PFSK-1 (cell line): ENCODE measurements around the gene HNF4A.
A peak's percentile ranks its signal among the peaks of the same experiment; 100 is the strongest.

Experiments used
- FOXP2 ChIP-seq: optimal IDR thresholded peaks from 2 replicates; pipeline ENCODE3; 2011; ENCODE audit warnings: borderline replicate concordance, control low read depth, inconsistent platforms; ENCODE audit not compliant: insufficient read depth; ENCODE audit errors: extremely low read length, extremely low read depth
- POLR2AphosphoS5 ChIP-seq: IDR thresholded peaks from 2 replicates; pipeline ENCODE4 v1.6.1; 2012; ENCODE audit warnings: low read depth, mild to moderate bottlenecking, control low read depth, low read length, moderate library complexity
- SIN3A ChIP-seq: IDR thresholded peaks from 2 replicates; pipeline ENCODE4 v1.6.1; 2012; ENCODE audit warnings: mild to moderate bottlenecking, low read length, moderate library complexity, borderline replicate concordance; ENCODE audit not compliant: insufficient read depth
- TAF1 ChIP-seq: IDR thresholded peaks from 2 replicates; pipeline ENCODE4 v1.6.1; 2012; ENCODE audit warnings: low read length, control low read depth, borderline replicate concordance; ENCODE audit not compliant: insufficient read depth
- TF ChIP-seq, protein P1 (sequence below), 2 experiments: IDR thresholded peaks; 2 replicates each; pipeline versions ENCODE4 v1.6.1 to v1.8.0; 2011 to 2012; ENCODE audit warnings: low read depth in 2 of 2, low read length in 2 of 2, control low read depth in 1 of 2, inconsistent platforms in 1 of 2, mild to moderate bottlenecking in 1 of 2, moderate library complexity in 1 of 2; ENCODE audit not compliant: insufficient read depth in 1 of 2

The HNF4A gene

DNA sequence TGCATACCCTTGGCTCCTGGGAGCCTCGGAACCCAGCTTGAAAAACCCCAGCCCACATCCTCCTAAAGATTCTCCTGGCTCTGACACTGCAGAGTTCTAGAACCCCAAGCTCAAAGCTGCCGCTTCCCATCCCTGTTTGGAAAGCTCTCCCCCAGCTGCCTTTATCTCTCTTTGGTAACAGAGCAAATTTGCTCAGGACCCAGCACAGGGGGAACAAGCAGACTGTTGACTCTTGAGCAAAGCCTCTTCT, 38.9 kb downstream of the HNF4A start:
- no peak for TF ChIP-seq POLR2AphosphoS5
- TF ChIP-seq FOXP2: no peak
- no peak for TF ChIP-seq SIN3A
- TF ChIP-seq, protein P1, sequence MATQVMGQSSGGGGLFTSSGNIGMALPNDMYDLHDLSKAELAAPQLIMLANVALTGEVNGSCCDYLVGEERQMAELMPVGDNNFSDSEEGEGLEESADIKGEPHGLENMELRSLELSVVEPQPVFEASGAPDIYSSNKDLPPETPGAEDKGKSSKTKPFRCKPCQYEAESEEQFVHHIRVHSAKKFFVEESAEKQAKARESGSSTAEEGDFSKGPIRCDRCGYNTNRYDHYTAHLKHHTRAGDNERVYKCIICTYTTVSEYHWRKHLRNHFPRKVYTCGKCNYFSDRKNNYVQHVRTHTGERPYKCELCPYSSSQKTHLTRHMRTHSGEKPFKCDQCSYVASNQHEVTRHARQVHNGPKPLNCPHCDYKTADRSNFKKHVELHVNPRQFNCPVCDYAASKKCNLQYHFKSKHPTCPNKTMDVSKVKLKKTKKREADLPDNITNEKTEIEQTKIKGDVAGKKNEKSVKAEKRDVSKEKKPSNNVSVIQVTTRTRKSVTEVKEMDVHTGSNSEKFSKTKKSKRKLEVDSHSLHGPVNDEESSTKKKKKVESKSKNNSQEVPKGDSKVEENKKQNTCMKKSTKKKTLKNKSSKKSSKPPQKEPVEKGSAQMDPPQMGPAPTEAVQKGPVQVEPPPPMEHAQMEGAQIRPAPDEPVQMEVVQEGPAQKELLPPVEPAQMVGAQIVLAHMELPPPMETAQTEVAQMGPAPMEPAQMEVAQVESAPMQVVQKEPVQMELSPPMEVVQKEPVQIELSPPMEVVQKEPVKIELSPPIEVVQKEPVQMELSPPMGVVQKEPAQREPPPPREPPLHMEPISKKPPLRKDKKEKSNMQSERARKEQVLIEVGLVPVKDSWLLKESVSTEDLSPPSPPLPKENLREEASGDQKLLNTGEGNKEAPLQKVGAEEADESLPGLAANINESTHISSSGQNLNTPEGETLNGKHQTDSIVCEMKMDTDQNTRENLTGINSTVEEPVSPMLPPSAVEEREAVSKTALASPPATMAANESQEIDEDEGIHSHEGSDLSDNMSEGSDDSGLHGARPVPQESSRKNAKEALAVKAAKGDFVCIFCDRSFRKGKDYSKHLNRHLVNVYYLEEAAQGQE (IDR thresholded peaks at IDR 0.05; ENCODE audit: insufficient read depth in 1 of 2, low read depth in 2 of 2, low read length in 2 of 2): no peak
- no peak for TF ChIP-seq TAF1

DNA sequence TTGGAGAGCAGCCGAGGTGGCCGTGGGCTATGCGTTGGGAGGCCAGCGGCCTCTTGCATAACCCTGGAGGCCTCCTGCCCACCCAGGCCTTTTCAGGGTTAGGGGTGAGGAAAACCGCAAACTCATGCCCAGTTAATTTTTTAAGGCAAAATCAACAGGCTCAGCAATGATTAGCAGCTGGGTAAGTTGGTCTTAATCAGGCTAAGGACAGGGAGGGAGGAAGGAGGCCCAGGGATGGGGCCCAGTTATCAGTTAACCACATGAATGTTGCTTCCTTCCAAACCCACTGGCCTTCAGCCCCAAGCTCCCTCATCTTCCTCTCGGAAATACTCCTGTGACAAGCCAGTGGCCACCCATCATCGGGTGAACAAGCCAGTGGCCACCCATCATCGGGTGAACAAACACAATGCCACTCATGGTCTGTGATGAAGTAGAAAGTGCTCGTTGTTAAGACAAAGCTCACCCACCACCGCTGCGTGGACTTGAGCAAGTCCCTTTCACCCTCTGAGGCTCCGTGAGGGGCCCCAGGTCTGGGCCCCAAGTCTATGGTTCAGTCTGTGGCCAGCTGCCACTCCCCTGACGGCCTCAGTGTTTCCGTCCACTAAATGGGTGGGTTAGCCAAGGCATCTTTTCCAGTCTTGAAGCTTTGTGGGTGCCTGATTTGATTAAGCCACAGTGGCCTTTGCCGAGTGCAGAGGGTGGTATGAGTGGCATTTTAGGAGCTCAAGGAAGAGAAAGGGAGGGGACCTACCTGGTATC, 39.4 kb downstream of the HNF4A start:
- TF ChIP-seq TAF1 (no peak), SIN3A (no peak), POLR2AphosphoS5 (no peak), FOXP2 (no peak)
- TF ChIP-seq, protein P1 (IDR thresholded peaks at IDR 0.05; ENCODE audit: insufficient read depth in 1 of 2, low read depth in 2 of 2, low read length in 2 of 2): no peak

DNA sequence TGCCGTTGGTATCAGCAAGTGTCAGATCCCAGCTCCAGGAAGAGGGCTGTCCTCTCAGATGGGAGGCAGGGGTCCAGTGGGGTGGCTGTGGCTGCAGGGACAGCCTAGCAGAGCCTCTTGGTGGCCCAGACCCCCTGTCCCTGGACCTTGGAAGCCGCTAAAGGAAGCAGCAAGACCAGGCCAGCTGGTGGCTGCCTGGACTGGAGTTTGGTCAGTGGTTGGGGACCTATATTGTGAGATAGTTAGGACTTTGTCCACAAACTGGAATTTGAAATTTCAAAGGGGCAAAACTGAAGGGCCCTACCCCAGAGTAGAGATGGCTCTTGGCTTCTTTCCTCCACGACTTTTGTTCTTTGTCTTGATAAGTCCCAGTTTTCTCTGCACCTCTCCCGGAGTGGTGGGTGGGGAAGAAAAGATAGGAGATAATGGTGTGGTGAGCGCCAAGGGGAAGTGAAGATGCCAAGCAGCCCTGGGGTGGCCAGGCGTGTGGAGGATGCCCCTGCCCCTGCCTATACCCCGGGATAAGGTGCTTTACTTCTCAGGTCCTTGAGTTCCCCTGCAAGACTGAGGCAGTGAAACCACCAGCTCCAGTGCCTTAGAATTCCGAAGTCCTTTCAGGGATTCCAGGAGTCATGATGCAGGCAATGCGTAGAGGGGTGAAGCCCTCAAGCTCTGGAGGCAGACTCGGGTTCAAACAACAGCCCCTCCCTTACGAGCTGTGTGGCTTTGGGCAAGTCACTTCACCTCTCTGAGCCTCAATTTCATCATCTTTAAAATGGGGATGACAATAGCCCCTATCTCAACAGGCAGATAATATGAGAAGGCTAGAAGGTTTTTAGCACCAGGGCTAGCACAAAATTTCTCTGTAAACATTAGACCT, 40.2 kb downstream of the HNF4A start:
- TF ChIP-seq FOXP2: no peak
- TF ChIP-seq, protein P1 (IDR thresholded peaks at IDR 0.05; ENCODE audit: insufficient read depth in 1 of 2, low read depth in 2 of 2, low read length in 2 of 2): no peak
- no peak for TF ChIP-seq POLR2AphosphoS5
- no peak for TF ChIP-seq SIN3A
- no peak for TF ChIP-seq TAF1

DNA sequence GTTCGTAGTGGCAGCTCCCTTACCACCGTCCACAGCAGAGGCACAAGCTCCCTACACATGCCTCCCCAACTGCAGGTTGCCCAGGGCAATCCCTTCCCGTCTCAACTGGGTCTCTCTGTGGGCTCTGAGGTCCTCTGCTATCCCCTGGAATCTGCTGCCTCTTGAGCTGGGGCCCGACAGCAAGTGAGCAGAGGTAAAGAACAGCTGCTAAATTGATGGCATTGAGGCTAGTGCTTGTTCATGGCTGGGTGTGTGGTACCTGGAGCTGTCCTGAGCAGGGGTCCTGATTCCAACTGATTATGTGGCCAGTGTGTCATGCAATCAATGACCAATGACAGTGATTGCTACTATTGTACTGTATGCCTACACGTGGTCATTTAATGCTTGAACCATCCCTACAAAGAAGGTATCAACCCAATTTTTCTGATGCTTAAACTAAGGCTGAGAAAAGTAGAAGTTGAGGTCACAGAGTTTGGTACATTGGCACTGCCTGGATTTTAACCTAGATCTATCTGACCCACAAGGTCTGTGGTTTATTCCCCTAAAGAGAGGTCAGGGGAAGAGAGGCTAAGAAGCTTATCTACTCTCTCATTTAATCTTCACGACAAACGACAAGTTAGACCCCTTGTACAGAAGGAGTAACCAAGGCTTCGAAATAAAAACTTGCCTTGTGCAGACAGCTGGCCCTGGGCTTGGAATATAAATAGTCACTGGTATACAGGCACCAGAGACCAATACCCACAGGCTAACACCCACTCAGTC, 41.1 kb downstream of the HNF4A start:
- TF ChIP-seq POLR2AphosphoS5: no peak
- TF ChIP-seq, protein P1 (IDR thresholded peaks at IDR 0.05; ENCODE audit: insufficient read depth in 1 of 2, low read depth in 2 of 2, low read length in 2 of 2): peak; percentile 47 to 86; a peak in 2 of 4 replicates
